Measurements from ENCODE around the gene CGNL1.

GRCh38 chr15:57597431-57597830, 221.1 kb downstream of the CGNL1 start:
- TF ChIP-seq, protein P1, sequence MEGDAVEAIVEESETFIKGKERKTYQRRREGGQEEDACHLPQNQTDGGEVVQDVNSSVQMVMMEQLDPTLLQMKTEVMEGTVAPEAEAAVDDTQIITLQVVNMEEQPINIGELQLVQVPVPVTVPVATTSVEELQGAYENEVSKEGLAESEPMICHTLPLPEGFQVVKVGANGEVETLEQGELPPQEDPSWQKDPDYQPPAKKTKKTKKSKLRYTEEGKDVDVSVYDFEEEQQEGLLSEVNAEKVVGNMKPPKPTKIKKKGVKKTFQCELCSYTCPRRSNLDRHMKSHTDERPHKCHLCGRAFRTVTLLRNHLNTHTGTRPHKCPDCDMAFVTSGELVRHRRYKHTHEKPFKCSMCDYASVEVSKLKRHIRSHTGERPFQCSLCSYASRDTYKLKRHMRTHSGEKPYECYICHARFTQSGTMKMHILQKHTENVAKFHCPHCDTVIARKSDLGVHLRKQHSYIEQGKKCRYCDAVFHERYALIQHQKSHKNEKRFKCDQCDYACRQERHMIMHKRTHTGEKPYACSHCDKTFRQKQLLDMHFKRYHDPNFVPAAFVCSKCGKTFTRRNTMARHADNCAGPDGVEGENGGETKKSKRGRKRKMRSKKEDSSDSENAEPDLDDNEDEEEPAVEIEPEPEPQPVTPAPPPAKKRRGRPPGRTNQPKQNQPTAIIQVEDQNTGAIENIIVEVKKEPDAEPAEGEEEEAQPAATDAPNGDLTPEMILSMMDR (IDR thresholded peaks at IDR 0.05; ENCODE audit: poor library complexity) = no peak
- TF ChIP-seq EZH2 (IDR thresholded peaks at IDR 0.05; ENCODE audit: borderline replicate concordance) = no peak

Data from hepatocyte (in vitro differentiated cells).